ENCODE data around the gene NOP14.

Gene NOP14

GRCh38 chr4:2977211-2978088, 14.2 kb upstream of the NOP14 start:
- H3K4me3 ChIP-seq (ENCODE audit: low read depth, low read length): no peak overlapping the region
- TF ChIP-seq CTCF (IDR thresholded peaks at IDR 0.05; ENCODE audit: low read depth, low read length, missing control alignments): no peak
- no peak for DNase-seq (ENCODE audit: low read depth)

- no peak for TF ChIP-seq CTCF (IDR thresholded peaks at IDR 0.05; ENCODE audit: low read depth, low read length, missing control alignments)
- no peak overlapping the region for H3K4me3 ChIP-seq (ENCODE audit: low read depth, low read length)
- no peak for DNase-seq (ENCODE audit: low read depth)
Observed at GRCh38 chr4:2971275-2971674, 8.1 kb upstream of the NOP14 start.

- no peak for DNase-seq (ENCODE audit: low read depth)
- no peak overlapping the region for H3K4me3 ChIP-seq (ENCODE audit: low read depth, low read length)
- TF ChIP-seq CTCF (IDR thresholded peaks at IDR 0.05; ENCODE audit: low read depth, low read length, missing control alignments): no peak
Observed at GRCh38 chr4:2968381-2968780, 5.2 kb upstream of the NOP14 start.

- H3K4me3 ChIP-seq (ENCODE audit: low read depth, low read length): no peak overlapping the region
- no peak for TF ChIP-seq CTCF (IDR thresholded peaks at IDR 0.05; ENCODE audit: low read depth, low read length, missing control alignments)
Observed at GRCh38 chr4:2965262-2965661, 2.1 kb upstream of the NOP14 start.

GRCh38 chr4:2964706-2965258, 1.6 kb upstream of the NOP14 start:
- H3K4me3 ChIP-seq (ENCODE audit: low read depth, low read length): no peak overlapping the region; the same call in 1 of the 2 replicates
- TF ChIP-seq CTCF (IDR thresholded peaks at IDR 0.05; ENCODE audit: low read depth, low read length, missing control alignments): no peak
- no peak for DNase-seq (ENCODE audit: low read depth)

More at GRCh38 chr4:2965262-2965661, 2.1 kb upstream of the NOP14 start:
- DNase-seq (ENCODE audit: low read depth): no peak

GRCh38 chr4:2963966-2964471, 813 bp upstream of the NOP14 start:
- no peak for DNase-seq (ENCODE audit: low read depth)
- no peak for TF ChIP-seq CTCF (IDR thresholded peaks at IDR 0.05; ENCODE audit: low read depth, low read length, missing control alignments)
- peak overlapping the region; percentile 75 for H3K4me3 ChIP-seq (ENCODE audit: low read depth, low read length)
